Left ventricle myocardium superior (tissue), 1 donor: ENCODE results near the gene LHX1. TPM values are rescaled to one million over a fixed set of nuclear protein-coding genes. Genes with fewer than 3 reads are reported as not detected.

Experiments
- ATAC-seq: fragments of 200-7000 bp; cut with Tn5 transposase; one replicate; pipeline ENCODE4 v1.9.1; 2020; ENCODE audit warnings: mild to moderate bottlenecking, moderate library complexity
- DNase-seq: peaks from one replicate; pipeline ENCODE4 v3.0.0-alpha.2; 2020
- intact Hi-C: fragments of 100-400 bp; cut with micrococcal nuclease; formaldehyde crosslinking; loops from one replicate; pipeline ENCODE4 v1.11.0; 2022
- total RNA-seq: library from RNA; stranded (reverse); fragmentation: NEBNext Ultra II Directional; extraction: Animal tissue kit (Norgen Biotek cat#: 25700); gene quantifications from one replicate; pipeline ENCODE4 v1.2.1, GENCODE V29; 2021
- donor health status: DM: no; HTN: yes; CAD: no; lungs with severe emphysema.

The LHX1 gene
- total RNA-seq, 1 donor from 2014 or later, result not detected

GRCh38 chr17:36934692-36935630 lies 2.3 kb upstream of the LHX1 start:
- no peak for DNase-seq
- intact Hi-C loops, result no loop called here
- peak; percentile 27 for ATAC-seq

- DNase-seq (no peak), ATAC-seq (no peak)
- intact Hi-C loops, result no loop called here
Observed at GRCh38 chr17:36935671-36936454, 1.4 kb upstream of the LHX1 start.

- no peak for DNase-seq
- intact Hi-C loops, result no loop called here
- no peak for ATAC-seq
Observed at GRCh38 chr17:36936455-36937000, 747 bp upstream of the LHX1 start.

- DNase-seq, result no peak
- peak; percentile 19 for ATAC-seq
- intact Hi-C loops, result no loop called here
Observed at GRCh38 chr17:36937959-36938565, 787 bp downstream of the LHX1 start.

- DNase-seq (no peak), ATAC-seq (no peak)
- intact Hi-C loops, result no loop called here
Observed at GRCh38 chr17:36938566-36939051, 1.3 kb downstream of the LHX1 start.

- intact Hi-C loops, result no loop called here
- no peak for DNase-seq
- no peak for ATAC-seq
Observed at GRCh38 chr17:36939052-36939801, 2.0 kb downstream of the LHX1 start.

GRCh38 chr17:36939802-36940312 lies 2.6 kb downstream of the LHX1 start:
- no peak for ATAC-seq
- intact Hi-C loops, result no loop called here
- no peak for DNase-seq

- intact Hi-C loops, result no loop called here
- no peak for DNase-seq
Observed at GRCh38 chr17:36940313-36941264, 3.3 kb downstream of the LHX1 start.

GRCh38 chr17:36941265-36942010 lies 4.2 kb downstream of the LHX1 start:
- no peak for DNase-seq
- ATAC-seq, result no peak
- intact Hi-C loops, result no loop called here

More at GRCh38 chr17:36940313-36941264, 3.3 kb downstream of the LHX1 start:
- no peak for ATAC-seq

- ATAC-seq, result no peak
- intact Hi-C loops, result no loop called here
- DNase-seq, result no peak
Observed at GRCh38 chr17:36942019-36942599, 4.8 kb downstream of the LHX1 start.

GRCh38 chr17:36942631-36943125 lies 5.4 kb downstream of the LHX1 start:
- no peak for DNase-seq
- intact Hi-C loops, result no loop called here
- ATAC-seq, result no peak

GRCh38 chr17:36943250-36944191 lies 6.2 kb downstream of the LHX1 start:
- DNase-seq (no peak), ATAC-seq (no peak)
- intact Hi-C loops, result no loop called here

GRCh38 chr17:36944553-36944952 lies 7.3 kb downstream of the LHX1 start:
- DNase-seq (no peak), ATAC-seq (no peak)
- intact Hi-C loops, result no loop called here

- DNase-seq, result no peak
- intact Hi-C loops, result no loop called here
Observed at GRCh38 chr17:36945140-36945539, 7.9 kb downstream of the LHX1 start.

More at GRCh38 chr17:36945140-36945539, 7.9 kb downstream of the LHX1 start:
- ATAC-seq, result no peak
